Peyer's patch (tissue), 4 donors: ENCODE data around the gene C9orf153. TPM values are rescaled to one million over a fixed set of nuclear protein-coding genes. Genes with fewer than 3 reads are reported as not detected.

Source experiments
- DNase-seq, 3 donors: peaks; one replicate each; pipeline ENCODE4 v3.0.0-alpha.2; 2017 to 2019
- H3K27ac ChIP-seq, 4 donors: fragments of 200-600 bp; sonication (generic); one replicate each; pipeline ENCODE4 v1.5.1; 2016 to 2019
- H3K27me3 ChIP-seq, 2 donors: fragments of 200-600 bp; sonication (generic); one replicate each; pipeline ENCODE4 v1.5.1; 2019
- H3K36me3 ChIP-seq, 3 donors: fragments of 200-600 bp; sonication (generic); one replicate each; pipeline ENCODE4 v1.5.1; 2016 to 2019
- H3K4me1 ChIP-seq, 4 donors: fragments of 200-600 bp; sonication (generic); one replicate each; pipeline ENCODE4 v1.5.1; 2016 to 2019
- H3K4me3 ChIP-seq, 4 donors: fragments of 200-600 bp; sonication (generic); 1 replicate in 3 of 4; 2 replicates in 1 of 4; pipeline ENCODE4 v1.5.1; 2016 to 2019; ENCODE audit warnings: mild to moderate bottlenecking in 1 of 4
- H3K9me3 ChIP-seq, 4 donors: fragments of 200-600 bp; sonication (generic); one replicate each; pipeline ENCODE4 v1.5.1; 2016 to 2019; ENCODE audit warnings: mild to moderate bottlenecking in 1 of 4
- CTCF ChIP-seq, 6 experiments: fragments of 450-650 bp in 4 of 6; fragments of 200-600 bp in 2 of 6; sonication (generic) in 1 of 6; IDR thresholded peaks; one replicate each; pipeline ENCODE4 v1.5.1; 2017 to 2019; ENCODE audit warnings: antibody characterized with exemption in 6 of 6, mild to moderate bottlenecking in 3 of 6, moderate library complexity in 1 of 6
- POLR2A ChIP-seq, 2 donors: fragments of 450-650 bp; IDR thresholded peaks; one replicate each; pipeline ENCODE4 v1.5.1; 2017; ENCODE audit warnings: antibody characterized with exemption in 2 of 2, mild to moderate bottlenecking in 2 of 2, moderate library complexity in 2 of 2
- total RNA-seq, 4 donors: library from RNA; depleted of rRNA; stranded (reverse); fragments of >200 nt; gene quantifications; one replicate each; pipeline ENCODE4 v1.1.0, GENCODE V29; 2016

Gene C9orf153
- total RNA-seq, 4 donors from 2014 or later = 0.54 TPM; not detected in 3

GRCh38 chr9:86263876-86264275 lies 4.4 kb upstream of the C9orf153 start:
- no peak for DNase-seq
- TF ChIP-seq POLR2A (IDR thresholded peaks at IDR 0.05) (no peak), CTCF (IDR thresholded peaks at IDR 0.05) (no peak)
- Histone ChIP-seq H3K9me3 (no peaks in the 10 kb centered on the region), H3K27me3 (no peaks in the 10 kb centered on the region), H3K4me1 (no peaks in the 10 kb centered on the region), H3K36me3 (peaks cover 0 to 19% (median 0%) of the 10 kb centered on the region in 3 donors), H3K27ac (no peak overlapping the region), H3K4me3 (no peak overlapping the region)

- DNase-seq = no peak
- no peak overlapping the region for H3K27ac ChIP-seq
- H3K4me1 ChIP-seq = no peaks in the 10 kb centered on the region
- no peaks in the 10 kb centered on the region for H3K27me3 ChIP-seq
- TF ChIP-seq POLR2A (IDR thresholded peaks at IDR 0.05) = no peak
- no peak for TF ChIP-seq CTCF (IDR thresholded peaks at IDR 0.05)
- peaks cover 0 to 19% (median 0%) of the 10 kb centered on the region in 3 donors for H3K36me3 ChIP-seq
- H3K9me3 ChIP-seq = no peaks in the 10 kb centered on the region
- H3K4me3 ChIP-seq = no peak overlapping the region
Observed at GRCh38 chr9:86262492-86262891, 3.0 kb upstream of the C9orf153 start.

- no peaks in the 10 kb centered on the region for H3K4me1 ChIP-seq
- no peak for TF ChIP-seq POLR2A (IDR thresholded peaks at IDR 0.05)
- no peak for TF ChIP-seq CTCF (IDR thresholded peaks at IDR 0.05)
- no peak for DNase-seq
- H3K27me3 ChIP-seq = no peaks in the 10 kb centered on the region
- H3K27ac ChIP-seq = no peak overlapping the region
- H3K36me3 ChIP-seq = no peaks in the 10 kb centered on the region
- no peak overlapping the region for H3K4me3 ChIP-seq
- H3K9me3 ChIP-seq = no peaks in the 10 kb centered on the region
Observed at GRCh38 chr9:86257391-86257790, 2.1 kb downstream of the C9orf153 start.

GRCh38 chr9:86256653-86257052 lies 2.8 kb downstream of the C9orf153 start:
- no peak overlapping the region for H3K27ac ChIP-seq
- TF ChIP-seq CTCF (IDR thresholded peaks at IDR 0.05) (no peak), POLR2A (IDR thresholded peaks at IDR 0.05) (no peak)
- H3K4me1 ChIP-seq = no peaks in the 10 kb centered on the region
- H3K36me3 ChIP-seq = no peaks in the 10 kb centered on the region
- H3K9me3 ChIP-seq = no peaks in the 10 kb centered on the region
- H3K27me3 ChIP-seq = no peaks in the 10 kb centered on the region
- no peak overlapping the region for H3K4me3 ChIP-seq
- no peak for DNase-seq

GRCh38 chr9:86253577-86253976 lies 5.9 kb downstream of the C9orf153 start:
- Histone ChIP-seq H3K27me3 (no peaks in the 10 kb centered on the region), H3K27ac (no peak overlapping the region), H3K36me3 (no peaks in the 10 kb centered on the region), H3K4me3 (no peak overlapping the region), H3K9me3 (no peaks in the 10 kb centered on the region), H3K4me1 (no peaks in the 10 kb centered on the region)
- no peak for DNase-seq
- TF ChIP-seq POLR2A (IDR thresholded peaks at IDR 0.05) (no peak), CTCF (IDR thresholded peaks at IDR 0.05) (no peak)

GRCh38 chr9:86252870-86253269 lies 6.6 kb downstream of the C9orf153 start:
- Histone ChIP-seq H3K27me3 (no peaks in the 10 kb centered on the region), H3K4me3 (no peak overlapping the region), H3K9me3 (no peaks in the 10 kb centered on the region), H3K27ac (no peak overlapping the region), H3K4me1 (no peaks in the 10 kb centered on the region), H3K36me3 (no peaks in the 10 kb centered on the region)
- DNase-seq = no peak
- TF ChIP-seq POLR2A (IDR thresholded peaks at IDR 0.05) = no peak
- TF ChIP-seq CTCF (IDR thresholded peaks at IDR 0.05) = no peak
